Keratinocyte (primary cell): ENCODE results near the gene FAM186B. TPM values are rescaled to one million over a fixed set of nuclear protein-coding genes. Genes with fewer than 3 reads are reported as not detected.

ENCODE experiments used
- DNase-seq: peaks from one replicate; pipeline ENCODE4 v3.0.0-alpha.2; 2011; ENCODE audit warnings: low read depth, missing footprints, low spot score
- FAIRE-seq: peaks from 2 replicates; lab custom pipeline; 2011; peaks lifted over from hg19 to GRCh38; lab: Jason Lieb, UNC
- H2AFZ ChIP-seq: 2 replicates; pipeline ENCODE4 v1.6.0; 2012; ENCODE audit warnings: low read length, control low read depth, inconsistent platforms; ENCODE audit not compliant: control insufficient read depth
- H3K27ac ChIP-seq: 2 replicates; pipeline ENCODE4 v1.5.1; 2011; ENCODE audit warnings: low read length; ENCODE audit not compliant: control insufficient read depth, insufficient read depth
- H3K27me3 ChIP-seq: 3 replicates; pipeline ENCODE4 v1.6.0; 2011; ENCODE audit warnings: low read length; ENCODE audit not compliant: control insufficient read depth, insufficient read depth; ENCODE audit errors: extremely low read depth
- H3K36me3 ChIP-seq, 2 experiments: 2 replicates in 1 of 2; 3 replicates in 1 of 2; pipeline ENCODE4 v1.5.1; 2011; ENCODE audit warnings: low read length in 2 of 2, mild to moderate bottlenecking in 1 of 2; ENCODE audit not compliant: control insufficient read depth in 2 of 2, insufficient read depth in 2 of 2; ENCODE audit errors: extremely low read depth in 1 of 2
- H3K4me1 ChIP-seq: 3 replicates; pipeline ENCODE4 v1.5.1; 2011; ENCODE audit warnings: low read length; ENCODE audit not compliant: control insufficient read depth, insufficient read depth; ENCODE audit errors: extremely low read depth
- H3K4me2 ChIP-seq: 3 replicates; pipeline ENCODE4 v1.6.0; 2011; ENCODE audit warnings: low read depth, low read length; ENCODE audit not compliant: control insufficient read depth, insufficient read depth; ENCODE audit errors: extremely low read depth
- H3K4me3 ChIP-seq, 3 experiments: fragments of 200-600 bp in 1 of 3; sonication (generic) in 1 of 3; 2 replicates in 2 of 3; 3 replicates in 1 of 3; pipeline ENCODE4 v1.5.1; 2011 to 2016; ENCODE audit warnings: low read length in 3 of 3, mild to moderate bottlenecking in 3 of 3, control low read depth in 2 of 3, inconsistent platforms in 1 of 3, low read depth in 1 of 3, mixed read lengths in 1 of 3, mixed run types in 1 of 3, moderate library complexity in 1 of 3; ENCODE audit not compliant: control insufficient read depth in 2 of 3, insufficient read depth in 2 of 3; ENCODE audit errors: extremely low read depth in 1 of 3
- H3K79me2 ChIP-seq: 2 replicates; pipeline ENCODE4 v1.6.0; 2012; ENCODE audit warnings: low read length; ENCODE audit not compliant: control insufficient read depth, insufficient read depth
- H3K9ac ChIP-seq: 3 replicates; pipeline ENCODE4 v1.6.0; 2011; ENCODE audit warnings: low read length; ENCODE audit not compliant: control insufficient read depth, insufficient read depth; ENCODE audit errors: extremely low read depth
- H3K9me1 ChIP-seq: 3 replicates; pipeline ENCODE4 v1.6.0; 2011; ENCODE audit warnings: low read length; ENCODE audit not compliant: control insufficient read depth, insufficient read depth; ENCODE audit errors: extremely low read depth
- H3K9me3 ChIP-seq: 2 replicates; pipeline ENCODE4 v1.5.1; 2012; ENCODE audit warnings: low read depth, low read length; ENCODE audit not compliant: control insufficient read depth
- H4K20me1 ChIP-seq: 3 replicates; pipeline ENCODE4 v1.6.0; 2011; ENCODE audit warnings: low read length; ENCODE audit not compliant: control insufficient read depth, insufficient read depth; ENCODE audit errors: extremely low read depth
- EZH2 ChIP-seq: IDR thresholded peaks from one replicate; pipeline ENCODE4 v1.6.1; 2012; ENCODE audit warnings: inconsistent platforms, mild to moderate bottlenecking, low read length, moderate library complexity
- dilution Hi-C: fragments of 300-500 bp; cut with MboI; formaldehyde crosslinking; loops from one replicate; pipeline ENCODE4 v1.7.0; 2020; ENCODE audit warnings: low sequenced_read_pairs; ENCODE audit not compliant: extremely low pct_ligation_motif_present
- polyA plus RNA-seq, 5 experiments: library from polyadenylated mRNA; depleted of rRNA in 3 of 5; stranded (reverse) in 3 of 5; stranded (forward) in 1 of 5; unstranded in 1 of 5; fragments of >200 nt; gene quantifications; 1 replicate in 1 of 5; 2 replicates in 3 of 5; 3 replicates in 1 of 5; pipeline versions ENCODE4 v1.2.1 to v1.2.3, GENCODE V29; 2011 to 2012; ENCODE audit warnings: missing spikeins in 2 of 5, low read depth in 1 of 5, low replicate concordance in 1 of 5
- TF ChIP-seq, protein P1 (sequence below), 3 experiments: IDR thresholded peaks in 1 of 3; conservative IDR thresholded peaks in 1 of 3; optimal IDR thresholded peaks in 1 of 3; 2 replicates in 2 of 3; 3 replicates in 1 of 3; pipeline versions ENCODE3 to v1.5.1; 2011; ENCODE audit warnings: low read length in 3 of 3, mild to moderate bottlenecking in 3 of 3, moderate library complexity in 2 of 3, control low read depth in 1 of 3, inconsistent platforms in 1 of 3; ENCODE audit not compliant: insufficient read depth in 2 of 3; ENCODE audit errors: extremely low read depth in 1 of 3

Gene FAM186B
- polyA plus RNA-seq, 1 donor (not counting 4 experiments of a cell fraction or from before 2014, with no cell fraction given), result 0.13 TPM

DNA sequence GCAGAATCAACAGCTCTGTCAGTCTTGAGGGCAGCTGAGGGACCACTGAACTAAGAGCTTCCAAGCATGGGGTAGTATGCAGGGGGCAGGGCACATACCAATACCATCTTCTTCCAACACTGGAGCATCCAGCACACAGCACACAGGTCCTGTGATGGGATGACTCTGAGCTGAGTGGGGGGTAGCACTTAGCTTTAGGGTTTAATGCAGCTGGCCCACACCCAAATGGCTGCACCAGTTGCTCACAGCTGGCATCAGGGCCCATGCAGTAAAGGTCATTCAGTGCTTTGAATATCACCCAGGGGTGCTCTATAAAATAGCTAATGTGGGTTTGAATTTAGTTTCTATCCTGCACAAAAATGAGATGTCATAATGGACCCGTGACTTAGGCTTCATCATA is 1.7 kb downstream of the FAM186B start:
- Histone ChIP-seq H3K4me2 (no peak overlapping the region), H3K27ac (no peak overlapping the region), H3K9me3 (no peaks in the 10 kb centered on the region), H3K9ac (no peak overlapping the region), H3K79me2 (no peaks in the 10 kb centered on the region), H3K9me1 (no peaks in the 10 kb centered on the region), H3K4me3 (no peak overlapping the region), H3K36me3 (peaks cover 0 to 1% of the 10 kb centered on the region in 2 experiments), H3K27me3 (no peaks in the 10 kb centered on the region), H2AFZ (no peak overlapping the region), H4K20me1 (no peaks in the 10 kb centered on the region), H3K4me1 (no peaks in the 10 kb centered on the region)
- TF ChIP-seq, protein P1, sequence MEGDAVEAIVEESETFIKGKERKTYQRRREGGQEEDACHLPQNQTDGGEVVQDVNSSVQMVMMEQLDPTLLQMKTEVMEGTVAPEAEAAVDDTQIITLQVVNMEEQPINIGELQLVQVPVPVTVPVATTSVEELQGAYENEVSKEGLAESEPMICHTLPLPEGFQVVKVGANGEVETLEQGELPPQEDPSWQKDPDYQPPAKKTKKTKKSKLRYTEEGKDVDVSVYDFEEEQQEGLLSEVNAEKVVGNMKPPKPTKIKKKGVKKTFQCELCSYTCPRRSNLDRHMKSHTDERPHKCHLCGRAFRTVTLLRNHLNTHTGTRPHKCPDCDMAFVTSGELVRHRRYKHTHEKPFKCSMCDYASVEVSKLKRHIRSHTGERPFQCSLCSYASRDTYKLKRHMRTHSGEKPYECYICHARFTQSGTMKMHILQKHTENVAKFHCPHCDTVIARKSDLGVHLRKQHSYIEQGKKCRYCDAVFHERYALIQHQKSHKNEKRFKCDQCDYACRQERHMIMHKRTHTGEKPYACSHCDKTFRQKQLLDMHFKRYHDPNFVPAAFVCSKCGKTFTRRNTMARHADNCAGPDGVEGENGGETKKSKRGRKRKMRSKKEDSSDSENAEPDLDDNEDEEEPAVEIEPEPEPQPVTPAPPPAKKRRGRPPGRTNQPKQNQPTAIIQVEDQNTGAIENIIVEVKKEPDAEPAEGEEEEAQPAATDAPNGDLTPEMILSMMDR (optimal IDR thresholded peaks at IDR 0.05 in 1 of 3, IDR thresholded peaks at IDR 0.05 in 1 of 3, conservative IDR thresholded peaks at IDR 0.05 in 1 of 3; ENCODE audit: extremely low read depth in 1 of 3, insufficient read depth in 2 of 3, low read length in 3 of 3), result no peak
- no peak for TF ChIP-seq EZH2
- DNase-seq (no peak), FAIRE-seq (no peak)
- dilution Hi-C loops, result no loop called here

DNA sequence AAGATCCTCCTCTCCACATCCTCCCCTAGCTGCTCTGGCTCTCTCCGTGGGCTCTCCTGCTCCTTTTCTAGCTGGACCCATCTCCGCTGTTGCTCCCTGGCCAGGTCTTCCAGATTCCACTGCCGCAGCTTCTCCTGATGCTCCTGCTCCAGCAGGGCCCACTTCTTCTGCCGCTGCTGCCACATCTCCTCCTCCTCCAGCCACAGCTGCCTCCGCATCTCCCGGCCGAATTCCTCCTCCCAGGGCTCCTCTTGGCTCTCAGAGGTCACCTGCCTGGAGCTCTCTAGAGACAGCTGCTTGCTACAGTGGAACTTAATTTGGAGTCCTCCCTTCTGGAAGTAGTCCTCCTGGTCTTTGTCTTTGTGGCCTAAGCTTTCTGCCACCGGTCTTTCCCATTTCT is 5.5 kb downstream of the FAM186B start:
- H3K9ac ChIP-seq, result no peak overlapping the region
- no peaks in the 10 kb centered on the region for H3K79me2 ChIP-seq
- H3K27me3 ChIP-seq, result no peaks in the 10 kb centered on the region
- no peaks in the 10 kb centered on the region for H4K20me1 ChIP-seq
- H3K4me2 ChIP-seq, result no peak overlapping the region
- no peak overlapping the region for H3K4me3 ChIP-seq
- TF ChIP-seq EZH2, result no peak
- TF ChIP-seq, protein P1 (optimal IDR thresholded peaks at IDR 0.05 in 1 of 3, IDR thresholded peaks at IDR 0.05 in 1 of 3, conservative IDR thresholded peaks at IDR 0.05 in 1 of 3; ENCODE audit: extremely low read depth in 1 of 3, insufficient read depth in 2 of 3, low read length in 3 of 3), result no peak
- FAIRE-seq (no peak), DNase-seq (no peak)
- no peak overlapping the region for H3K27ac ChIP-seq
- peaks cover 0 to 3% of the 10 kb centered on the region in 2 experiments for H3K36me3 ChIP-seq
- no peaks in the 10 kb centered on the region for H3K9me1 ChIP-seq
- H3K9me3 ChIP-seq, result no peaks in the 10 kb centered on the region
- dilution Hi-C loops, result no loop called here
- no peaks in the 10 kb centered on the region for H3K4me1 ChIP-seq
- no peak overlapping the region for H2AFZ ChIP-seq
